NCI-H2107 (cell line): ENCODE data around the gene PDS5B.

Experiments
- DNase-seq: peaks from one replicate; lab custom pipeline; 2025; lab: John Stamatoyannopoulos, UW

The PDS5B gene

DNA sequence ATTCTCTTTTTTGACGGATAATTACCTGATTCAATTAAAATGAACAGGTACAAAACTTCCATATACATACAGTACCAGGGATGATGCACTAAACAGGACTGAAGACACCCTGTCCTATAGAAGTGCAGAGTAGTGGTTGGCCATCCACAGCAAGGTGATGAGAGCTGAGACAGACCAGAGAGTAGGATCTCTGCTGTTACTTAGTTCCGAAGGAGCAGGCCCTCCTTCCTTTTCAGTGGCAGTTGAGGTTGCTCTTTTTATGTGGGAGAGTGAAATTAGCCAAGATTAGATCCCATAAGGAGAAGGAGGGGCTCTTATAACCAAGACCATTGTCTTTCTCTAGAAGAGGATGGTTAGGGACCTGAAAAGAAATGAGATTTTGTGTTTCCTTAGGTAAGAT is 4.0 kb downstream of the PDS5B start:
- DNase-seq: no peak

GRCh38 chr13:32592082-32592481 is 5.8 kb downstream of the PDS5B start:
- DNase-seq: no peak

DNA sequence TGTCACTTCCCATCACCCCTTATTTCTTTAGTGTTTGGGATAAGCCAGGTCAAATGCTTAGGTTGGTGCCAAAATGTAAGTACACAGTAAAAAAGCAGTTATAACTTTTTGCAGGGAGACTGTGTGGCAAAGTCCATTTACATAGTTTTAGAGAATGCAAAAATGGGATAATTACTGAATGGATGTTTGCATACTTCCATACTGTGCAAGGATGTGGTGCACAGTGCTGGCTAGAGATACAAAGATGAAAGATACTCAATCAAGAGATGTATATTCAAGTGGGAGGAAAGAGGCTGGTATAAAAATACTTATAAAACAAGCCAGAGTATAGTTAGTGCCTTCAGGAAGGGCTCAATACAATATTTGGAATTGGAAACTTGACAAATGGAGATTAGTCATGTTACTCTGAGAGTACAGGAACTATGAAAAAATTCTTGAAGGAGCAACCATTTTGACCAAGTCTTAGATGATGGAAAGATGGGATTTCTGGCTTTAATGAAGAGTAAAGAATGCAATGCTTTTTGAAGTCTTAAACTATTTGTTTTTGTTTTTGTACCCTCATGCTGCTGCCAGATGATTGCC is 8.0 kb downstream of the PDS5B start:
- DNase-seq: no peak

GRCh38 chr13:32595306-32595705 is 9.1 kb downstream of the PDS5B start:
- DNase-seq: no peak

DNA sequence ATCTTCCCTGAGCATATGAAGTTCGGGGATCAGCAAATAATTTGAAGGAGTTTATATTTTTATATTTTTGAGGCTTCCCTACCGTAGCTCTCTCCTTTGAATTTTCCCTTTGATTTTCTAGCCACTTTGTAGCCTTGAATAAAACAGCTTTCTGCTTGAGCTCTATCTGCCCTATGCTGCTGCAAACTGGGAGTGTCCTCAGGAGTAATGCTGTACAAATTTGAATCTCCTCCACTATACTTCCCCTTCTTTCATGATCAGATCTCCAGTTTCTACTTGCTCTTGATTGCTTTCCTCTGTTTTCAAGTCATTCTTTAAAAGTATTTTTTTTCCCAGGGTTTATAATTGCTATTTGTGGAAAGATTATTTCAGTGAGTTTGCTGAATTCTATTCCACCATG is 14.6 kb downstream of the PDS5B start:
- DNase-seq: no peak

GRCh38 chr13:32609428-32609827 is 23.2 kb downstream of the PDS5B start:
- DNase-seq: no peak

- DNase-seq: no peak
Observed at GRCh38 chr13:32610538-32610937, 24.3 kb downstream of the PDS5B start.

- DNase-seq: no peak
Observed at GRCh38 chr13:32610977-32611376, 24.7 kb downstream of the PDS5B start.

- DNase-seq: no peak
Observed at GRCh38 chr13:32616883-32617511, 30.7 kb downstream of the PDS5B start.

- no peak for DNase-seq
Observed at GRCh38 chr13:32622827-32623226, 36.6 kb downstream of the PDS5B start.

DNA sequence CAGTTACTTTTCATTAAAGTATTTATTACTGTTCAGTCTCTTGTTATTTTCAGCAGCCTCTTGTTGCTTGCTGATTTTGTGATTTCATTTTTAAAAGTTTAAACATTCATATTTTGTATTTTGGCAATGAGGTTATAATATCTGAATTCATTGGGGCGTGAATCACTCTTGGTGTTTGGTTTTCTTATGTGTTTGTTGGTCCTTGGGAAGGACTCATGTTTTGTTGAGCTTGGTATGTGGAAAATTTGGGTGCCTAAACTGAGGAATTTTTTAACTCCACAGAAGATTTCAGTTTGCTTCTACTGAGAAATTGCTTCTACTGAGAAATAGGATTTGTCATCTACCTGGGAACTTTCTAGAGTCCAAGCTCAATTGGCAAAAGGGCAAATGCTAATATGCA is 38.2 kb downstream of the PDS5B start:
- no peak for DNase-seq

GRCh38 chr13:32627793-32628192 is 41.5 kb downstream of the PDS5B start:
- DNase-seq: no peak

DNA sequence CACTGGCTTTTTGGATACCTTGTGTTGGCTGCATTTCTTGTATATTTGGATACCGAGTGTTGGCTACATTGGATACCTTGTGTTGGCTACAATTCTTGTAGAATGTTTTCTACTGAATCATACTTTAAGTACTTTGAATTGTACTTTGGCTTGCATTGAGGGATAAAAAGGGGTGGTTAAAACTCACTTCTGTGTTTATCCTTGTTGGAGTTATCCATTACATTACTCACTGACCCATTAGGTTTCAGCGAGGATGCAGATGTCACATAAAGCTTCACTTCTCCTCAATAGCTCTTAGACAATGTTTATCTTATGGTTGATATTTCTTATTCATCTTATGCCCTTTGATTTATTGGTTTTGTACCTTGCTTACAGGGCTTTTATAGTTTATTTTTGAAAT is 43.1 kb downstream of the PDS5B start:
- DNase-seq: no peak

DNA sequence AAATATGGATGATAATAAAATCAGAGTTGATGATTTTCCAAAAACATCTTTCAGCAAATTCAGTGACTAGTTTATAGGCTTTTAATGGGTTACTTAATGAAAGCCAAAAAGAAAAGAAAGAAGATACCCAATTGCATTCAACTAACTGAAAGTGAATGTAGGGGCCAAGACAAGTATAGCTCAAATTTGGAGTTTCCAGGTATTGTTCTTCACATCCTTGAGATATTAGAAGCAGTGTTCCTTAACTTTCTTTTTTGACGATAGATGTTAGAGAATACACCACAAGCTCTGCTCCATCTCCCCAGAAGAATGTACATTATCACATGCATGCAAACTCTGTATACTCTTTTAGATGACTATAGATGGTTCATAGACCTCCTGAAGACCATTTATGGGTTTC is 43.6 kb downstream of the PDS5B start:
- no peak for DNase-seq

GRCh38 chr13:32632343-32632909 is 46.2 kb downstream of the PDS5B start:
- DNase-seq: no peak

- no peak for DNase-seq
Observed at GRCh38 chr13:32636711-32637110, 50.5 kb downstream of the PDS5B start.

DNA sequence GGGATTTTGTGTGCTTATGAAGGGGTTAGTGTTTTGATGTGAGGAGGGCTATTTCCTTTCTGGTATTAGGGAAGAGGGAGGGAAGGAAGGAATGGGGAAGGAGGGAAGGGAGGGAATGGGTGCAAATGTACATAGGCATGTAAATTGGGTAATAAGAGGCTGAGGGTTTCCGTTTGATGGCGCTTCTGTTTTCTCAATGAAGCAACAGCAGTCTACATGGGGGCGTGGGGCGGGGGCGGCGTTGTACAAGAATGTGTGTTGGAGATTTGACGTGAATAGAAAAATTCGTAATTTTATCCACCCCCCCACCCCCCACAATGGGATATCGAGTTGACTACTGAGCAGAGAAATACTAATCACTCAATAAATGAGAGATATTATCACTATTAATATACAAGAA is 52.5 kb downstream of the PDS5B start:
- DNase-seq: no peak

DNA sequence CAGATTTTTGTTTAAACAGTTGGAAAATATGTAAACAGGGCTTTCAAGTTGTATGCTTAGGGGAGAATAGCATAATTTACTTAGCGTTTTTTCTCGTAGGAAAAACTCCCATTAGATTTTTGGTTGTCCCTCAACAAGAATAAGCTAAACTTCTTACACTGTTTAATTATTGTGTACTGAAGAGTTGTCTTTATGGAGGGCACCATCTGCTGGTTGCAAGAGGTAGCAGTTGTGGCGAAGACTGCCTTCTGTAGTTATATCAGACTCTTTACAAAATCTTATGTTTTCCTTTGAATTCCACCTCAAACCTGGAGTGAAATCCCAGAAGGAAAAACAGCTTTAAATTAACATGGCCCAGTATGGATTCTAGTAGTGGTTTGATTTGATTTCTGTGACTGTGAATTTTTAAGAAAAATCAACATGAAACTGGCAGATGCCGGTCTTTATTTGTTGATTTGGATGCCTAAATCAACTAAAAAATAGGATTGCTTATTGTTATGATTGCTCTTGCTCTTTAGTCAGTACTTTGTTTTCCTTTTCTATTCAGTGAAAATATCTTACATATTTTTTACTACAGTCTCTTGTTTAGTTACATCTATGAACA is 53.4 kb downstream of the PDS5B start:
- DNase-seq: no peak

GRCh38 chr13:32642316-32642715 is 56.1 kb downstream of the PDS5B start:
- no peak for DNase-seq

GRCh38 chr13:32642858-32643257 is 56.6 kb downstream of the PDS5B start:
- DNase-seq: no peak

DNA sequence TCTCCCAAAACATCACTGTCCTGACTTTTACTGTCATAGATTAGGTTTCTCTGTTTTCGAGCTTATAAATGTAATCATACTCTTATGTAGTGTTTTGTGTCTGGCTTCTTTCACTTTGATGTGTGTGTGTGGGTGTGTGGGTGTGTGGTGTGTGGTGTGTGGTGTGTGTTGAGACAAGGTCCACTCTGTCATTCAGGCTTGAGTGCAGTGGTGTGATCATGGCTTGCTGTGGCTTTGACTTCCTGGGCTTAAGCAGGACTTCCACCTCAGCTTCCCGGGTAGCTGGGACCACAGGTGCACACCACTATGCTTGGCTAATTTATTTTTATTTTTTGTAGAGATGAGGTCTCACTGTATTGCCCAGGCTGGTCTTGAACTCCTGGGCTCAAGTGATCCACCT is 59.6 kb downstream of the PDS5B start:
- DNase-seq: no peak

DNA sequence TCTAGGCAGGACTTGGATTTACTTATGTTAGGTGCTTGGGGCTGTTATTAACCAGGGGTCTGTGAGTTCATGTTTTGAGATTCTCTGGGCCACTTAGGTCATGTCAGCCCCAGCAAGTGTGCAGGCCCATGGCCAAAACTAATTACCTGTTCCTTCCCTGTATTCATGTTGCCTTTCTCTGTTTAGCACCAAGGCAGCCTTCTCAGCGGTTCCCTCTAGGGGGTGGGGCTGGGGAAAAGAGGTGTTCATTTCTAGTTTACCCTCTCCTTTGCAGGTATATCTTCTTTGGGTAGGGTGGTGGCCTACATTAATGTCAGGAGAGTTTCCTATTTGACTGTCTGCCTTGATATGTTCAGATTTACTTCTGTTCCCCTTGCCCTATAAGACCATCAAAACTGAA is 61.7 kb downstream of the PDS5B start:
- no peak for DNase-seq

GRCh38 chr13:32650705-32651311 is 64.6 kb downstream of the PDS5B start:
- no peak for DNase-seq
